ENCODE results near the gene ATP2B1. TPM values are rescaled to one million over a fixed set of nuclear protein-coding genes. Genes with fewer than 3 reads are reported as not detected.

Gene ATP2B1
- total RNA-seq, 1 donor from 2014 or later: 48.9 TPM

GRCh38 chr12:89542912-89543592 is 165.6 kb downstream of the ATP2B1 start:
- Histone ChIP-seq H3K4me2 (ENCODE audit: low read length) (no peak overlapping the region), H3K4me3 (ENCODE audit: insufficient read depth, low read depth, low read length) (no peak overlapping the region), H3K9ac (ENCODE audit: low read length) (no peak overlapping the region), H3K27ac (ENCODE audit: low read depth, low read length) (no peak overlapping the region), H3K4me1 (ENCODE audit: insufficient read depth, low read length) (peaks cover 8% of the 10 kb centered on the region), H3K9me3 (ENCODE audit: insufficient read depth, low read depth, low read length) (no peaks in the 10 kb centered on the region), H3K79me2 (ENCODE audit: insufficient read depth, low read length) (no peaks in the 10 kb centered on the region), H3K27me3 (ENCODE audit: insufficient read depth, low read length) (no peaks in the 10 kb centered on the region), H2AFZ (ENCODE audit: low read depth, low read length) (no peak overlapping the region), H3K36me3 (ENCODE audit: insufficient read depth, low read length) (no peaks in the 10 kb centered on the region), H4K20me1 (ENCODE audit: insufficient read depth, low read length) (no peaks in the 10 kb centered on the region)
- no peak for FAIRE-seq
- Mint-ChIP-seq H3K36me3 (ENCODE audit: low read depth, unreplicated experiment) (no peaks in the 10 kb centered on the region), H3K9me3 (ENCODE audit: unreplicated experiment) (no peaks in the 10 kb centered on the region), H3K4me1 (ENCODE audit: low read depth, unreplicated experiment) (peaks cover 29% of the 10 kb centered on the region), H3K27ac (ENCODE audit: unreplicated experiment) (no peak overlapping the region), H3K4me3 (ENCODE audit: unreplicated experiment) (no peak overlapping the region), H3K27me3 (ENCODE audit: low read depth, unreplicated experiment) (no peaks in the 10 kb centered on the region)
- TF ChIP-seq CTCF (IDR thresholded peaks at IDR 0.05; ENCODE audit: insufficient read depth, low read depth, low read length) (peak; percentile 89), EZH2 (IDR thresholded peaks at IDR 0.05; ENCODE audit: insufficient read depth, low read length) (no peak)
- peak; percentile 54 for DNase-seq (ENCODE audit: low read depth)

- Mint-ChIP-seq H3K27me3 (ENCODE audit: low read depth, unreplicated experiment) (peaks cover 2% of the 10 kb centered on the region), H3K27ac (ENCODE audit: unreplicated experiment) (peak overlapping the region; percentile 23), H3K4me3 (ENCODE audit: unreplicated experiment) (no peak overlapping the region), H3K36me3 (ENCODE audit: low read depth, unreplicated experiment) (no peaks in the 10 kb centered on the region), H3K4me1 (ENCODE audit: low read depth, unreplicated experiment) (peaks cover 23% of the 10 kb centered on the region), H3K9me3 (ENCODE audit: unreplicated experiment) (no peaks in the 10 kb centered on the region)
- Histone ChIP-seq H3K9ac (ENCODE audit: low read length) (no peak overlapping the region), H4K20me1 (ENCODE audit: insufficient read depth, low read length) (no peaks in the 10 kb centered on the region), H3K27ac (ENCODE audit: low read depth, low read length) (no peak overlapping the region), H3K4me1 (ENCODE audit: insufficient read depth, low read length) (peaks cover 8% of the 10 kb centered on the region), H3K36me3 (ENCODE audit: insufficient read depth, low read length) (no peaks in the 10 kb centered on the region), H3K27me3 (ENCODE audit: insufficient read depth, low read length) (no peaks in the 10 kb centered on the region), H3K4me3 (ENCODE audit: insufficient read depth, low read depth, low read length) (no peak overlapping the region), H2AFZ (ENCODE audit: low read depth, low read length) (no peak overlapping the region), H3K9me3 (ENCODE audit: insufficient read depth, low read depth, low read length) (no peaks in the 10 kb centered on the region), H3K4me2 (ENCODE audit: low read length) (no peak overlapping the region), H3K79me2 (ENCODE audit: insufficient read depth, low read length) (no peaks in the 10 kb centered on the region)
- DNase-seq (ENCODE audit: low read depth) (no peak), FAIRE-seq (no peak)
- TF ChIP-seq EZH2 (IDR thresholded peaks at IDR 0.05; ENCODE audit: insufficient read depth, low read length) (no peak), CTCF (IDR thresholded peaks at IDR 0.05; ENCODE audit: insufficient read depth, low read depth, low read length) (no peak)
Observed at GRCh38 chr12:89542236-89542635, 166.4 kb downstream of the ATP2B1 start.

- Histone ChIP-seq H3K4me2 (ENCODE audit: low read length) (no peak overlapping the region), H3K9me3 (ENCODE audit: insufficient read depth, low read depth, low read length) (no peaks in the 10 kb centered on the region), H3K36me3 (ENCODE audit: insufficient read depth, low read length) (no peaks in the 10 kb centered on the region), H2AFZ (ENCODE audit: low read depth, low read length) (no peak overlapping the region), H3K27me3 (ENCODE audit: insufficient read depth, low read length) (no peaks in the 10 kb centered on the region), H3K79me2 (ENCODE audit: insufficient read depth, low read length) (no peaks in the 10 kb centered on the region), H4K20me1 (ENCODE audit: insufficient read depth, low read length) (no peaks in the 10 kb centered on the region), H3K4me1 (ENCODE audit: insufficient read depth, low read length) (peaks cover 8% of the 10 kb centered on the region), H3K27ac (ENCODE audit: low read depth, low read length) (no peak overlapping the region), H3K4me3 (ENCODE audit: insufficient read depth, low read depth, low read length) (no peak overlapping the region), H3K9ac (ENCODE audit: low read length) (no peak overlapping the region)
- peaks cover 19% of the 10 kb centered on the region for H3K4me1 Mint-ChIP-seq (ENCODE audit: low read depth, unreplicated experiment)
- peaks cover 2% of the 10 kb centered on the region for H3K9me3 Mint-ChIP-seq (ENCODE audit: unreplicated experiment)
- DNase-seq (ENCODE audit: low read depth): no peak
- no peak for TF ChIP-seq EZH2 (IDR thresholded peaks at IDR 0.05; ENCODE audit: insufficient read depth, low read length)
- TF ChIP-seq CTCF (IDR thresholded peaks at IDR 0.05; ENCODE audit: insufficient read depth, low read depth, low read length): no peak
- peaks cover 2% of the 10 kb centered on the region for H3K27me3 Mint-ChIP-seq (ENCODE audit: low read depth, unreplicated experiment)
- no peaks in the 10 kb centered on the region for H3K36me3 Mint-ChIP-seq (ENCODE audit: low read depth, unreplicated experiment)
- no peak overlapping the region for H3K4me3 Mint-ChIP-seq (ENCODE audit: unreplicated experiment)
- no peak overlapping the region for H3K27ac Mint-ChIP-seq (ENCODE audit: unreplicated experiment)
- FAIRE-seq: no peak
Observed at GRCh38 chr12:89540586-89540985, 168.1 kb downstream of the ATP2B1 start.
